Thoracic aorta (tissue), 2 donors: Measurements from ENCODE around the gene MAPKAPK3. TPM values are rescaled to one million over a fixed set of nuclear protein-coding genes. Genes with fewer than 3 reads are reported as not detected.

Experiments used
- ATAC-seq: fragments of 150-250 bp; one replicate; pipeline ENCODE4 v1.8.0; 2017; ENCODE audit warnings: low read depth; ENCODE audit not compliant: insufficient number of reproducible peaks, low FRiP score
- DNase-seq: peaks from one replicate; pipeline ENCODE4 v3.0.0-alpha.2; 2020; ENCODE audit warnings: low spot score
- H3K27ac ChIP-seq, 2 donors: fragments of 200-600 bp; sonication (generic); 1 replicate in 1 of 2; 2 replicates in 1 of 2; pipeline ENCODE4 v1.5.1; 2016; ENCODE audit warnings: mild to moderate bottlenecking in 2 of 2, moderate library complexity in 2 of 2
- H3K27me3 ChIP-seq: fragments of 200-600 bp; sonication (generic); replicated peaks from 2 replicates; pipeline ENCODE4 v1.6.0; 2016; ENCODE audit warnings: mild to moderate bottlenecking; ENCODE audit not compliant: insufficient read depth
- H3K36me3 ChIP-seq: fragments of 200-600 bp; sonication (generic); one replicate; pipeline ENCODE4 v1.5.1; 2016
- H3K4me1 ChIP-seq, 2 donors: fragments of 200-600 bp; sonication (generic); 1 replicate in 1 of 2; 2 replicates in 1 of 2; pipeline versions ENCODE4 v1.5.1 to v1.6.0; 2016; ENCODE audit warnings: low read depth in 2 of 2, mild to moderate bottlenecking in 1 of 2; ENCODE audit not compliant: control insufficient read depth in 1 of 2
- H3K4me3 ChIP-seq: fragments of 200-600 bp; sonication (generic); 2 replicates; pipeline ENCODE4 v1.5.1; 2016; ENCODE audit warnings: mild to moderate bottlenecking
- H3K9me3 ChIP-seq: fragments of 200-600 bp; sonication (generic); 2 replicates; pipeline ENCODE4 v1.5.1; 2016
- total RNA-seq, 2 donors: library from RNA; depleted of rRNA; stranded (reverse); fragments of >200 nt; gene quantifications; one replicate each; pipeline versions ENCODE4 v1.1.0 to v1.2.3, GENCODE V29; 2016
- TF ChIP-seq, protein P1 (sequence below): fragments of 200-600 bp; sonication (generic); IDR thresholded peaks from one replicate; pipeline ENCODE4 v1.5.1; 2019; ENCODE audit warnings: antibody characterized with exemption

MAPKAPK3 gene
- total RNA-seq, 2 donors from 2014 or later = 20.6 to 31.1 TPM

DNA sequence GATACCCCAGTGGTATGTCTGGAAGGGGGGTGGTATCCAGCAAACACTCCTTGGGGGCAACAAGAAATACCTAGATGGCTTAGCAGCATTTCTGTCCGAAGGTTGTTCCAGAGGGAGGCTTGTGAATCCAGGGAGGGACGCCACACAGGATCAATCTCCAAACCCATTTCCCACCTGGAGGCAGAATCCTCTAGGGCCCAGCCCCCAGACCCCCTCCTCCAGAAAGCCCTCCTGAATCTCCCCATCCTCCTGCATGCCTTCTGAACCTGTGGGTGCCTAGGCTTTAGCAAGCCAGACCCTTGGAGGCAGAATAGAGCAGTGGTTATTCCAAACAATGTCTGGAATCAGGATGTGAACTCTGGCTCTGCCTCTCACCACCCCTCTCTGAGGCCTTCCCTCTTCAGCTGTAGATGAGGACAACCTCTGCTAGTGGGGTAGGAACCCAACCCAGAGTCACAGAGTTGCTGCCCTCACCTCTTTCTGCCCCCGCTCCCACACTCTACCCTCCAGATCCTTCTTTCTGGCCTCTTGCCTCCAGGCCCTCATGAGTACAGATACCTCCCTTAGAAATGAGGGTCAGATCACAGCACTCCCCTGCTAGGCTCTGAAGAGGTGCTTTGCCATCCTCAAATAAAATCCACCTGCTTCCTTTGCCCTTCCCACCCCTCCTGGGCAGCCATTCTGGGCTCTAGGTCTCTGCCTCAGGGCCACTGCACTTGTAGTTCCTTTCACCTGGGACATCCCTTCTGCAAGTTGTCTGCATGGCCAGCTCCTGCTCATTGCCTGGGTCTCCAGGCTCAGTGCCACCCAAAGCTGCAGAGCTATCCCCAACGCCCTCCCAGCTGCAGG lies 13.5 kb upstream of the MAPKAPK3 start:
- Histone ChIP-seq H3K36me3 (peaks cover 17% of the 10 kb centered on the region), H3K27me3 (no peaks in the 10 kb centered on the region), H3K9me3 (no peaks in the 10 kb centered on the region), H3K4me1 (peaks cover 28 to 83% of the 10 kb centered on the region in 2 donors), H3K4me3 (no peak overlapping the region), H3K27ac (peak overlapping the region; percentile 99 to 100)
- DNase-seq (no peak), ATAC-seq (no peak)
- TF ChIP-seq, protein P1, sequence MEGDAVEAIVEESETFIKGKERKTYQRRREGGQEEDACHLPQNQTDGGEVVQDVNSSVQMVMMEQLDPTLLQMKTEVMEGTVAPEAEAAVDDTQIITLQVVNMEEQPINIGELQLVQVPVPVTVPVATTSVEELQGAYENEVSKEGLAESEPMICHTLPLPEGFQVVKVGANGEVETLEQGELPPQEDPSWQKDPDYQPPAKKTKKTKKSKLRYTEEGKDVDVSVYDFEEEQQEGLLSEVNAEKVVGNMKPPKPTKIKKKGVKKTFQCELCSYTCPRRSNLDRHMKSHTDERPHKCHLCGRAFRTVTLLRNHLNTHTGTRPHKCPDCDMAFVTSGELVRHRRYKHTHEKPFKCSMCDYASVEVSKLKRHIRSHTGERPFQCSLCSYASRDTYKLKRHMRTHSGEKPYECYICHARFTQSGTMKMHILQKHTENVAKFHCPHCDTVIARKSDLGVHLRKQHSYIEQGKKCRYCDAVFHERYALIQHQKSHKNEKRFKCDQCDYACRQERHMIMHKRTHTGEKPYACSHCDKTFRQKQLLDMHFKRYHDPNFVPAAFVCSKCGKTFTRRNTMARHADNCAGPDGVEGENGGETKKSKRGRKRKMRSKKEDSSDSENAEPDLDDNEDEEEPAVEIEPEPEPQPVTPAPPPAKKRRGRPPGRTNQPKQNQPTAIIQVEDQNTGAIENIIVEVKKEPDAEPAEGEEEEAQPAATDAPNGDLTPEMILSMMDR = no peak

DNA sequence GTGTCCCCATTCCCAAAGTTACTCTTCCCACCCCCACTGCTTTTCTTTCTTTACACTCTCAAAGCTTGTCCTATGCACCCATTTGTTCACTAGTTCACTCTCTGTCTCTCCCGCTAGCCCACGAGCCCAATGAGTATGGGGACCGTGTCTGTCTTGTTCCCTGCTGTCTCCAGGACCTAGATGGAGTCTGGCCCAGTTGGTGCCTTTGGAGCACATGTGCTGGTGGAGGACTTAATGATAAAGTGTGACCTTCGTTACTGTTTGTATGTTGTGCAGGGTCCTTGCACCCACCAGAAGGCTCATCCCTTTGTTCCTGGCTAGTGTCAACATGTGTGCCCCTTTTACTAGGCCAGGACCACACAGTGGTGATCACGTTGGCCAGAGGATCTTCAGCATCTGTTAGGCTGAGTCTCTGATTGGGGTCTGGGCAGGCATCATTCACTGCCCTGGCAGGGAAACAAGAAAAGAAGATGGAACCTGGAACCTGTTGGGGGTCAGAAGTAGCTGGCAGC lies 12.8 kb upstream of the MAPKAPK3 start:
- Histone ChIP-seq H3K27ac (peak overlapping the region; percentile 39 to 99), H3K4me1 (peaks cover 30 to 89% of the 10 kb centered on the region in 2 donors), H3K9me3 (no peaks in the 10 kb centered on the region), H3K4me3 (no peak overlapping the region), H3K27me3 (no peaks in the 10 kb centered on the region), H3K36me3 (peaks cover 17% of the 10 kb centered on the region)
- TF ChIP-seq, protein P1 = no peak
- no peak for DNase-seq
- ATAC-seq = no peak

DNA sequence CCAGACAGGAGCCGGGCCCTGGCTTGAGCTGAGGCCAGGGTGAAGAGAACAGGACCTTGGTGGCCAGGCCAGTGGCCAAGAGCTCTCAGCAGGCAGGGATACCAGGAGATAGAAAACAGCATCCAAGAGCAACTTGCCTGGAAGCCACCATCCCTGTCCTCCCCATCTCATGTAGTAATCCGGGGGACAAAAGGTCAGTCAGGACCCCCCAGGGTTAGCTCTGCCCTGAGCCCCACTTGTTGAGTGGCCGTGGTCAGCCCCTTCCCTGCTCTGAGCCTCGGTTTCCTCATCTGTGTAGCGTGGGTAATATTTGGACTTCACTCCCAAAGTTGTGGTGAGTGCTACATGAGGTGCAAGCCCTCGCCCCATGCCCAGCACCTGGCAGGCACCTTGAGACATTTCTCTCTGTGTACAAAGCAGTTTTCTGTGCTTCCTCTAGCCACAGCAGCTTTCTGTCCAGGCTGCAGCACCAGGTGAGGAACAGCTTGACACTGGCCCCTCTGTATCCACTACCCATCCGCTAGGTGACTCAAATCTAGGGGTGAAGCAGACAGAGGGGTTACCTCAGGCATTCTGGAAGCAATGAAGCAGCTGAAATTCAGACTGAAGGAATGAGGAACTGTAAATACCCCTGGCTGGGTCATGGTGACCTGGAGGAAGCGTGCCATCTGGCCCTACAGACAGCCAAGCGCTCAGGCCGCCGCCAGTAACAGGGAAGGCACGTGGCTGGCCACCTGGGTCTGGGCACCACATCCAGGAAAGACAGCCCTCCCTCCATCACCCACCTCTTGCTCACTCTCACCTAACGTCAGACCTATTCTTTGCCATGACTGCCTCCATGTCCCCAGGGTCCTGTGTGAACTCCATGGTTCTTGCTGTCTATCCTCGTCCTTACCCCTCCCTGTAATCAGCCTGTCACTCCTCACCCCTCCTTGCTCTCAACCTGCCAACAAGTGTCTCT lies 12.0 kb upstream of the MAPKAPK3 start:
- TF ChIP-seq, protein P1 = no peak
- H3K4me3 ChIP-seq = no peak overlapping the region
- H3K4me1 ChIP-seq = peaks cover 38 to 91% of the 10 kb centered on the region in 2 donors
- H3K27ac ChIP-seq = peak overlapping the region; percentile 39 to 99
- no peaks in the 10 kb centered on the region for H3K27me3 ChIP-seq
- peaks cover 17% of the 10 kb centered on the region for H3K36me3 ChIP-seq
- H3K9me3 ChIP-seq = no peaks in the 10 kb centered on the region
- DNase-seq (no peak), ATAC-seq (no peak)

DNA sequence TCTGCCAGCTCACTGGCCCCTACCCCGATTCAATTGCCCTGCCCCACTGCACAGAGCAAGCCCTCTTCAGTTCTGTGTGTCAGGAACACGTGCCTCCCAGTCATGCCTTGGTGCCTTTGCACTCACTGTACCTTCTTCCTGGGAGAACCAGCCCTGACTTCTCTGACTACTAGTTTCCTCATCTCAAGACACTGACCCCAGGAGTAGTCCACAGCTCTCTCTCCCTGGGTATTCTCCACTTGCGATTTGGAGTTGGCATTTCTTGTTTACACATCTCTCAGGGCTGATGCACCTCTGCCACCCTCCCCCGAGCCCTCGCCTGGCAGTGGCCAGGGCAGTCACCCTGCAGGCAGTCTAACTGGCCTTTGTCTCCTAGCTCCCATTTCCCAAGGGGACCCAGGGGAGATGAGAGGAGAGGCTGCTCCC lies 11.0 kb upstream of the MAPKAPK3 start:
- no peaks in the 10 kb centered on the region for H3K9me3 ChIP-seq
- peaks cover 17% of the 10 kb centered on the region for H3K36me3 ChIP-seq
- peaks cover 41 to 91% of the 10 kb centered on the region in 2 donors for H3K4me1 ChIP-seq
- ATAC-seq (no peak), DNase-seq (no peak)
- H3K4me3 ChIP-seq = no peak overlapping the region
- H3K27me3 ChIP-seq = no peaks in the 10 kb centered on the region
- peak overlapping the region; percentile 39 to 55 for H3K27ac ChIP-seq
- TF ChIP-seq, protein P1 = no peak
